ENCODE data around the gene ABRAXAS1. TPM values are rescaled to one million over a fixed set of nuclear protein-coding genes. Genes with fewer than 3 reads are reported as not detected.
"Not testable (repeated sequence)": the region's sequence is repeated elsewhere in the genome, so short reads cannot be mapped to it uniquely, and the experiment has no call there.

The ABRAXAS1 gene
- 5.4 and 6.5 TPM in 2 replicates for total RNA-seq (2014; rRNA removed; shearing (Covaris generic))

DNA sequence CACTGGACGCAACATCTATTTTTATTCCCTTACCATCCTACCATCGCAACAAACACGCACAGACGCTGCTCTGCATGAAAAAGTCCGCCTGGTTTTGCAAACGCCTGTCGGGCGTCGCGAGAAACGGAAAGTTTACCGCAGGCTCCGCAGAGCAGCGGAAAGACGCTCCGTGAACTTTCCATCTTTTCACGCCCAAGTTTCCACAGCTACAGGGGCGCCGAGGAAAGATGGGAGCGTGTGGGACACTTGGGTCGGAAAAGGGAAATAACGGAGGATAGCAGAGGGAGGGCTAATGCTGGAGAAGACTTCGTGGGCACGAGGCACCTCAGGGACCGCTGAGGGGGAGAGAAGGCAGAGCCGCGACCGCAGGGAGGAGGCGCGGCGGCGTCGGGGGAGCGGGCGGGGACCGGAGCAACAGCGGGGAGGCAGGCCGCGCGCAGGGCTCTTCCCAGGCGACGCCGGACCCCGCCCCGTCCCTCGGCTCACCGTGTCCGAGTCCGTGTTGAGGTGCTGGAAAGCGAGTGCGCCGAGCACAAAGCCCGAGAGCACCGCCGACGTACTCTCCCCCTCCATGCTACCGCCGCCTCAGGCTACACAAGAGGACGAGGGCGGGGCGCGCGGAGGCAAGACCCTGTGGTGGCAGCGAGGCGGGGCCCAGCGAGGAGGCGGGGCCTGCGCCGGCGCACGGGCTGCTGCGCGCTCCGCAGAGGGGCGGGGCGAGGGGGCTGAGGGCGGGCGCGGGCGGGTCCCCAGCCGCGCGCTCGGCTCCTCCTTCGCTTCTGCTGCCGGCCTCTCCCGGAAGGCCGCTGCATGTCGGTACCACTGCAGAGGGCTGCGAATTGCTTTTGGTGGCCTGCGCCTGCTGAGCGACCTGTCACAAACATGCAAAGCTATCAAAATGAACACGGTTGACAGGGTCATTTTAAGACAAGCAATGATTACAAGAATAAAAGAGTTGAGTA is at the start of gene ABRAXAS1:
TSS of gene ABRAXAS1 (minus strand) at position 601 of the 962 bp plus-strand sequence. CDS start at position 573, 28 bp downstream.
- peak; percentile 93 for DNase-seq (ENCODE audit: low read depth)

DNA sequence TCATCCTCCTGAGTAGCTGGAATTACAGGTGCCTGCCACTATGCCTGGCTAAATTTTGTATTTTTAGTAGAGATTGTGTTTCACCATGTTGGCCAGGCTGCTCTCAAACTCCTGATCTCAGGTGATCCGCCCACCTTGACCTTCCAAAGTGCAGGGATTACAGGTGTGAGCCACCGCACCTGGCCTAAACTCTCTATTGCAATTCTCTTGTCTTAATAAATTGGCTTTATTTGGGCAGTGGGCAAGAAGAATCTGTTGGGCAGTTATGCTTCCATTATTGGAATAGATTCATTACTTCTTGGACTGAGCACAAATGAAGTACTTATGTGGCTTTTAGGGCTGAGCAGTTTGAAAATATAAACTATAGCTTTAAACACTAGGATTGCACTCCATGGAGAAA is 42.8 kb upstream of the ABRAXAS1 start:
- no peak for DNase-seq (ENCODE audit: low read depth)

DNA sequence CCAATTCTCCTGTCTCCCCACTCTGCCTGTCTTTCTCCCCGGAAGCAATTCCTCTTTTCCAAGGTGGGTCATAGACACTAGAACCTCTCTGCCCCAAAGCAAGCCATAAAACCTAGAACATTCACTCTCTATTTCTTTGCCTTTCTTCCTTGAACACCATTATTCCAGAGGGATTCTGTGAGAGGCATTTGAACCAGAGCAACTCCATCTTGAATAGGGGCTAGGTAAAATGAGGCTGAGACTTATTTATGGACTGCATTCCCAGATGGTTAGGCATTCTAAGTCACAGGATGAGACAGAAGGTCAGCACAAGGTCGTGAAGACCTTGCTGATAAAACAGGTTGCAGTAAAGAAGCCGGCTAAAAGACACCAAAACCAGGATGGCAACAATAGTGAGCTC is 37.3 kb upstream of the ABRAXAS1 start:
- no peak for DNase-seq (ENCODE audit: low read depth)

DNA sequence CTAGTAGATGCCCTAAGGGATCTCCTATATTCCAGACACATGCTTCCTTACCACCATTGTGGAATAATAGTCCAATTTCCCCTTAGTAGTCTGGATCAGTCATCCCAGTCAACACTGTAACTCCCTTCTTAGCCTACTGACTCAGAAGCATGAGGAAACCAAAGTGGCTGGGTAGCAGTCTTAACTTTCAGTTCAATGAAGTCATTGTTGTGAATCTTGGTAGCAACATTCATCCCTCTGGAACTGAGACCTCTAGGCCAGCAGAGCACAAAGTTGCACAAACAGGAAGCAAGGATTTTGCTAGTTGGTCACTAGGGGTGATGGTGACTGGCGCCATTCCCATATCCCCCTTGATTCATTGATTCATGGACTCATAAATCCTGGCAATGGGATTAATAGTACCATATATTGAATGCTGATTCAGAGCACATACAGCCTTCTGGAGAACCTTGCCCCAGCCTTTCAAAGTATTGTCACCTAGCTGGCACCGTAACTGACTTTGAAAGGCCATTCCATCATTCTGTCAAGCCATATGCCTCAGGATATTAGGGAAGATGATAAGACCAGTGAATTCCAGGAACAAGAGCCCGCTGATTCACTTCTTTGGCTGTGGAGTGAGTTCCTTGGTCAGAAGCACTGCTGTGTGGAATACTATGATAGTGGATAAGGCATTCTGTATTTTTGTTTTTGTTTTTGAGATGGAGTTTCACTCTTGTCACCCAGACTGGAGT is 31.3 kb upstream of the ABRAXAS1 start:
- peak; percentile 6 for DNase-seq (ENCODE audit: low read depth)

DNA sequence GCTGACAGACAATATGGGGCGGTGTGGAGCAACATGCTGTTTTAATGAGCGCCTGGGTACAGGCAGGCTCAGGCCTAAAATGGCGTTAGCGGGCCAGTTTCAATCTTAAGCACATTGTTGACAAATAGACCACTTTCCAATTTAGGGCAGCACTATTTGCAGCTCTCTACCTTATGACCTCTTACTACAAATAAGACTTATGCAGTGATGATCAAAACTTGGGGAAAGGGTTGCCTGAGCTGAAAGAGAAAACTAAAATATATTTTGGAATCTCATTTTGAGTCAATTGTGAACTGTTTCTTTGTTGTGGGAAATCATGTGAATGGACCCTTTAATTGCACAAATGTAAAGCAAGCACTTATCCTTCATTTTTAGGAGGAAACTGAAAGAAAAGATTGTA is 25.5 kb upstream of the ABRAXAS1 start:
- DNase-seq (ENCODE audit: low read depth): no peak

DNA sequence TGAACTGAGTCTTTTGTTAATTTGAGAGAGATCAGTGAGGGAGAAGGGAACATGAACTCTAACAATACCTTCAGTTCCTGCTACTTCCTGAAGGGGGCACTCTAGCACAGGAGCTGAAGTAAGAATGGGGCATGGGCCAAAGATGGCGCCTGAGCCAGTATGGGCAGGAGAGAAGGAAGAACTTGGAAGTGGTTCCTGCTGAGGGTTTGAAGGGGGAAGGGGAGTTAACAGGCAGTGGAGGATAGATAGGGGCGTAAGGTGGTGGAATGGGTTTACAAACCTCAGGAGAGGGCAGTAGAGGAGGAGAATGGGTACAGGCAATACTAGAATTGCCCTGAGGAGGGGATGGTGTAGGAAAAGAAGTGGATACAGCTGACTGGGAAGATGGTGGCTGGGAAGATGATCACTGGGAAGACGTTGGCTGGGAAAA is 24.3 kb upstream of the ABRAXAS1 start:
- peak; percentile 46 for DNase-seq (ENCODE audit: low read depth)

DNA sequence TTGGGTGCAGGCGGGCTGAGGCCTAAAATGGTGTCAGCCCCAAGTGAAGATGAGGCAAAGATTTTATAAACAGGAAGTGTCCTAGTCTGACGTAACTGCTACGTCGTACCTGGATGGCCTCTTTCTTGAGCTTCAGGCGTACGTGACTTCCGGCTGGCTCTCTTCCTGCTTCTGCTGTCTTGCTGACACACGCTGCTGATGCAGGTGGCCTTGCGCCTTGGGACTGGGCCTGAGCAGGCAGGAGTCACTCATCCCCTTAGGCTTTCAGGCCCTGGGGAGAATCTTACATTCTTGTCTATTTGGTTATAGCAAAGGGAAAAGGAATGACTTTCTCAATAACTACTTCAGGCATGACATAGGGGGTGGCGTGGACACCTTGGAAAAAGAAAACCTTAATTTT is 20.1 kb upstream of the ABRAXAS1 start:
- DNase-seq (ENCODE audit: low read depth): no peak

DNA sequence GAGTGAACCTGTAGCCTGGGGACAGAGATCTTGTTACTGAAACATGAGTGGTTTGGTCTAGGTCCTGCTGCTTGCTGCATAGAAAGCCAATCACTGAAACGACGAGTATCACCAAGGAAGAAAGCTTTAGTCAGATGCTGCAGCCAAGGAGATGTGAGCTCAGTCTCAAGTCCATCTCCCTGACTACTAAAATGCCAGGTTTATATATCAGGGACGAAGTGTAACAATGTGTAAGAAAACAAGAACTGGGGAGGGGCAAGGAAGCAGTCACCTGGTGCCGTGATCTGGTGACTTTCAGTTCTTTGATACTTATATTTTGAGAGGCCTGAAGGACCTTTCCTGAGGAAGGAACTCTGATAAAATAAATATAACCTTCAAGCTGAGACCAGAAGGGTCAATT is 19.6 kb upstream of the ABRAXAS1 start:
- DNase-seq (ENCODE audit: low read depth): no peak

DNA sequence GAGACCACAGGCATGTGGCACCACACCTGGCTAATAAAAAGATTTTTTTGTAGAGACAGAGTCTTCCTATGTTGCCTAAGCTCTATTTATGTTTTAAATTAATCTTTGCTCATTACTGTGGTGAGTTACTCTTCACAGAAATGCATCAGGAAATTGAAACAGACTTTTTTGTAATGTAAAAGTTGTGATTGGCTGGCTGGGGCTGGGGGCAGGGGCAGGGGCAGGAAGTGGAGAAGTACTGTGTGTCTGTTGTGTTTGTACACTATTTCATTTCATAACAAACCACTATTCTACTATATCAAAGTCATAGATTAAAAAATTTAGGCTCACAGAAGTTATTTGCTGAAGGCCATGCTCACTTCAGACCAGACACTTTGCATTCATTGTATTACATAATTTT is 19.1 kb upstream of the ABRAXAS1 start:
- DNase-seq (ENCODE audit: low read depth): no peak

DNA sequence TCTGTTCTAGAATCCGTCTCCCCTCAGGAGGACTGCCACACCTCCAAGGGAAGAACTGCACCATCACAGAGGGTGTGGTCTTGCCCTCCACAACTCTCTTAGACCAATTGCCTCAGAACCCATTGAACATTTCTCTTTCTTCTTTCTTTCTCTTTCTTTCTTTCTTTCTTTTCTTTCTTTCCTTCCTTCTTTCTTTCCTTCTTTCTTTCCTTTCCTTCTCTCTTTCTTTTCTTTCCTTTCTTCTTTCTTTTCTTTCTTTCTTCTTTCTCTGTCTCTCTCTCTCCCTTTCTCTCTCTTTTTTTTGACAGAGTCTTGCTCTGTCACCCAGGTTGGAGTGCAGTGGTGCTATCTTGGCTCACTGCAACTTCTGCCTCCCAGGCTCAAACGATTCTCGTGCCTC is 16.8 kb upstream of the ABRAXAS1 start:
- not testable (repeated sequence) for DNase-seq (ENCODE audit: low read depth)

DNA sequence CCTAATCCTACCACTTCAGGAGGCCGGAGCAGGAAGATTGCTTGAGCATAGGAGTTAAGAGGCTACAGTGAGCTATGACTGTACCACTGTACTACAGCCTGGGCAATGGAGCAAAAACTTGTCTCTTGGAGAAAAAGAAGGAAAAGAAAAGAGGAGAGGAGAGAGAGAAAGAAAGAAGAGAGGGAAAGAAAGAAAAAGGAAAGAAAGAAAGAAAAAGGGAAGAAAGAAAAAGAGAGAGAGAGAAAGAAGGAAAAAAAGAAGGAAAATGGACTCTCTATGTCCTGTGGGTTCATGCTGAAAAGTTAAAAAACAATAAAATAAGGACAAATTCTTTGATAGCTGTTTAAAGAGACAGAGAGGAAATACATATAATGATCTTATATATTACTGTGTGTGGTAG is 13.3 kb upstream of the ABRAXAS1 start:
- no peak for DNase-seq (ENCODE audit: low read depth)

DNA sequence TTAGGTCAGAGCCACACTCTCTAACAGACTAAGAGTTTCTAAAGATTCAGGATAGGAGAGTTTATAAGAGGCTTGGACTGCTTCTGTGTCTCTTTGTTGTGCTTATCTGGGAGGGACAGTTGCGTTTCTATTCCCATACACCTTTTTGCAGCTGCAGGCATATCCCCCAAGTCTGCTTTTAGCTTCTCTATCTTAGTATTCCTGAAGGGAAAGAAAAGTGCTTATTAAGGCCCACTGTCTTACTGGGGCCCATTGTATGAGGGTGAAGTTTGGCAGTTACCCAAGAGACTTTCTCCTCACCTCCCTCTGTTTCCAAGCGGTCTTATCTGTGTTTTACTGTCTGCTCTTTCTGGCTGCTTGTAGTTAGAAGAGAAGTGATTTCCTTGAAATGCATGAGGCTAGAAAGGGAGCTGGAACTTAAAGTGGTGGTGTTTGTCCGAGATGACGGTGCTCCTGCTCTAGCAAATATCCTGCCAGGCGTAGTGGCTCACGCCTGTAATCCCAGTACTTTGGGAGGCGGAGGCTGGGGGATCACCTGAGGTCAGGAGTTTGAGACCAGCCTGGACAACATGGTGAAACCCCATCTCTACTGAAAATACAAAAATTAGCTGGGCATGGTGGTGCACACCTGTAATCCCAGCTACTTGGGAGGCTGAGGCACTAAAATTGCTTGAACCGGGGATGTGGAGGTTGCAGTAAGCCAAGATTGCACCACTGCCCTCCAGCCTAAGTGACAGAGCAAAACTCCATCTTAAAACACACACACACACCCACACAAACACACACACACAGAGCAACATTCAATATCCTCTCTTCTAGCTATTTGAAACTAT is 11.4 kb upstream of the ABRAXAS1 start:
- not testable (repeated sequence) for DNase-seq (ENCODE audit: low read depth)

DNA sequence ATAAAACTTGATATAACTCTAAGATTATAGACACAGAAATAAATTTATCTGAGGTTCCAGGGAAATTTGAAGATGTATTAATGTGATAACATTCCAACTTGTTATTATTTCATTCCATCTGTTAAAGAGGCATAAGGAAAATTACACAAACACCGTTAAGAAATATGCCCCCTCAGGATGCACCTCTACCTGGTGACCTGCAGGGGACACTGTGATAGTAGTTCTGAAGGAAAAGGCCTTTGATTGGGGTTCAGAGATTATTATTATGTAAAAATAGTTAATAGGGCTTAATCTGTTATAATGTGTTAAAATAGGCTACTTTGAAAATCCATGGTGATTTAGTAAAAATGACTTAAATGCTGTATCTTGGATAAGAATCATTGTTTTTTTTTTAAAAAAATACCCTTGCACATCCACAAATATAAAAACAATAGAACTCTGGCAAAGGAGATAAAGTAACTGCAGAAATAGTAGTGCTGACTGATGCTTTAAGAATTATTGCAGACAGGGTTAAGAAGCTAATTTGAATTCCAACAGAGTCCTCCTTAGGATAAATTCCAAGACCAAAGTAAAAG is 6.1 kb upstream of the ABRAXAS1 start:
- peak; percentile 8 for DNase-seq (ENCODE audit: low read depth)

DNA sequence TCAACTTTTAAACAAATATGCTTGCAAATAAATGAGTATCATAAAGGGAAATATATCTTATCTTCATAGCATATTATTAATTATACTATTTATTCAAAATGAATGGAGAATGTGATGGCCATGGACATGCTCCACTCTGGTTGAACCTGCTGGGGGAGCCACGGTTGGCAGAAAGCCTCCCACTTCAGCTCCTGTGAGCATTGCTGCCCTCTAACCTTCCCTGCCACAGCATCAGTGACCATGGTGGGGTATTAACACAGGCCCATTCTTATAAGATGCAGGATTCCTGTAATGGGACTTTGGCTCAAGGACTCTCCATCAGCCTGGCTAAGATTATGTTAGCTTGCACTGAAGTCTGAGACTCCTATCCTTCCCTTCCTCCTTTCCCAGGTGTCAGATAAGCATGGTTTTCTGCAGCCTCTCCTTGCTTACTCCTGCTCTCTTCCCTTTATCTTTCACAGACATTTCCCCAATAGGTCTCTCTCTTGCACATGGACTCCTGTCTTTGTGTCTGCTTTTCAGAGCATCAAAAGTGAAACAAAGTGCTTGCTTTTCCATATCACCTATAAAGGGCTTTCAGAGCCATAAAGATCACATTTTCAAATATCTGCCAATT is 4.9 kb upstream of the ABRAXAS1 start:
- DNase-seq (ENCODE audit: low read depth): no peak

DNA sequence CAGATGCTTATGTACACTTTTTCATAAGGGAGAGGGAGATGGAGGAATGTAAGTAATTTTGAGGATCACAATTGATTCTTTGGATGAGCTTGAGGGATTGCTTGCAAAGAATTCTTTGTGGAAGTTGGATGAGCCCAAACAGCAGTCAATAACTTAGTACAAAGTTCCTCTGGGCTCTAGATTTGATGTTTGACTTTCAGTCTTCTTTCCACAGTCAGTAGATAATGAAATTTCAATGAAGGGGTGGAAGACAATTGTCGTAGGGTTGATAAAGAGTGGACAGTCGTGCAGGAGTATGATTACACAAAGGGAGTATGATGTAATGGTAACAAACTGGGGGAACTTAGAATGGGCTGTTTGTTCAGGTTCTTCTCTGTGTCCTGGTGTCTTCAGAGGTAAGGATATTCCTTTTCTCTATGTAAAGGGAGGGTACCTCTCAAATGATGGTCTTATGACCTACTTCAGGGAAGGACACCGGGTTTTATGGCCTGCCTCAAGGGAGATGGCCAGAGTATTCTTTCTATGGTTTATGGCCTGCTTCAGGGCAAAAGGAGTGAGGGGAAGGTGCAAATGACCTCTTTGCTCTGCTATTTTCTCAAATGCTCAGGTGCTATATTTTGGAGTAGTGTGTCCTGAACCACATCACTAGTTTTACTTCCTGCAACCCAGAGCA is 1.7 kb upstream of the ABRAXAS1 start:
- no peak for DNase-seq (ENCODE audit: low read depth)

DNA sequence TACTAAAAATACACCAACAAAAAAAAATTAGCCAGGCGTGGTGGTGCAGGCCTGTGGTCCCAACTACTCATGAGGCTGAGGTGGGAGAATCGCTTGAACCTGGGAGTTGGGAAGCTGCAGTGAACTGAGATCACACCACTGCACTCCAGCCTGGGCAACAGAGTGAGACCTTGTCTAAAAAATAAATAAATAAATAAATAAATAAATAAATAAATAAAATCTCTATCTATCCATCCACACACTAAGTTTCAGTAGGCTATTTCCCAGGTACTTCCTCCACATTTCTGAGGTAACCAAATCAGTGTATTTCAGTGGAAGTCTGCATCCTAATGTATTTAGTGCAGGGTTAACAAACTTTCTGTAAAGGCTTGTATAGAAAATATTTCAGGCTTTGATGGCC is 10.9 kb downstream of the ABRAXAS1 start:
- DNase-seq (ENCODE audit: low read depth): no peak

DNA sequence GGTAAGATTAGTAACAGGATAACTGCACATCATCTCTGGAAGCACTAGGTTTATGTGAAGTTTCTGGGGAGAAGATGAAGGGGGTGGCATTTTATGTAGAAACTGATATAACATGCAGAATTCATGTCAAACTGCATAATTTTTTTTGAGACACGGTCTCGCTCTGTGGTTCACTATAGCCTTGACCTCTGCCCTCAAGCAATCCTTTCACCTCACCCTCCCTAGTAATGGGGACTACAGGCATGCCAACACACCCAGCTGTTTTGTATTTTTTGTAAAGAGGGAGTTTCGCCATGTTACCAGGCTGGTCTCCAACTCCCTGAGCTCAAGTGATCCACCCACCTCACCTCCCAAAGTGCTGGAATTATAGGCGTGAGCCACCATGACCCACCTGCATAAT is 11.5 kb downstream of the ABRAXAS1 start:
- DNase-seq (ENCODE audit: low read depth): no peak

DNA sequence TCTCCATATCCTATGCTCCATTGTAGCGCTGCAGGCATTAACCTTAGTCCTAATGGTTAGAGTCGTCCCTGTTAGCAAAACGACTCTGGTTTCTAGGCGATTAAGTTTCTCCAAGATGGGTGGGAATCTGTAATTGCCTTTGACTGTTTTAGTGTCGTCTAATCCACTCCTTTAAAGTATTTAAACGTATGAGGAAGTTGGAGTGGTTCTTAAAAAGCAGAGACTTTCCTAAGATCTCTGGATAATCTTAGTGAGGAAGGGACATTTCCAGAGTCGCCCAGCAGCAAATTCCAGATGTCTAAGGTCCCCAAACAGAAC is 28.8 kb downstream of the ABRAXAS1 start:
- no peak for DNase-seq (ENCODE audit: low read depth)

DNA sequence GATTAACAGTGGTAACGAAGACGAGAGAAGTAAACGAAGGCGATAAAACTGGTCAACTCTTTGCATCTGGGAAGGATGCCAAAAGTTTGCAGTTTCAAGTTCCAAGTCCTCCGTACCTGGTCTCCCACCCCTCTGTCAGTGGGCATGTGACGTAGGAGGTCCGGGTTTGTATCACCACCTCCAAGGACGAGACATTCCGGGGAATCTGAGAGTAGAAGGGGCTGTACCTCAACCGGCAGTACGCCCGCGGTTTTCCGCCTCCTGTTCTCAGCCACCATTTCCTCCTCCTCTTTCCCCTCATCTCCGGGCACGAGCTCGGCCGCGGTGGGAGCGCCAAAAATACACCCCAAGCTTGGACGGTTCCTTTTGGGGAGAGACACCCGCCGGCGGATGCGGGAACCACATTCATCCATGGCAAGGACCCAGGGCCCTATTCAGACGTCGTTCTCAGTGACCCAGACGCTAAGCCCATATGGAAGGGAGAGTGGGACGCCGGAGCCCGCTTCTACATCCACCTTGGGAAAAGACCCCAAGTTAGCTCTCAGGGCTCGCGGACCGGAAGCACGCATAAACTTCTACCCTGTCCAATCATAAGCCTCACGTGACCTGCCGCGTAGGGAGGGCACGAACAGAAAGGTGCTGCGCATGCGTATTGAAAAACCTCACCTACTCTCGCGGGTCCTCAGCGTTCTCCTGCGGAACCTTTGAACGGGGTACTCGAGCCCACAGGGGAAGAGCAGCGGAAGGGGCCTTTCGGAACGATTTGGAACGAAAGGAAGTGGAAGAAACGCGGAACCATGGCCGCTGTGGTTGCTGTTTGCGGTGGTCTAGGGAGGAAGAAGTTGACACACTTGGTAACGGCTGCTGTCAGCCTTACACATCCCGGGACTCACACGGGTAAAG is 29.4 kb downstream of the ABRAXAS1 start, which contains the start of the genes HELQ and MRPS18C:
TSS of gene HELQ (minus strand) at position 543 of the 903 bp plus-strand sequence. CDS start at position 413, 130 bp downstream.
TSS of gene MRPS18C (plus strand) at position 778 of the 903 bp plus-strand sequence. CDS start at position 798, 20 bp downstream.
- DNase-seq (ENCODE audit: low read depth): peak; percentile 96

Data from Daoy (cell line).